NCI-H510A (cell line): ENCODE data around the gene LTF.
"Not testable (repeated sequence)": the region's sequence is repeated elsewhere in the genome, so short reads cannot be mapped to it uniquely, and the experiment has no call there.

Experiments
- DNase-seq: peaks from one replicate; lab custom pipeline; 2025; lab: John Stamatoyannopoulos, UW

The LTF gene

GRCh38 chr3:46393554-46394434 is 70.9 kb downstream of the LTF start:
- peak; percentile 25 for DNase-seq

DNA sequence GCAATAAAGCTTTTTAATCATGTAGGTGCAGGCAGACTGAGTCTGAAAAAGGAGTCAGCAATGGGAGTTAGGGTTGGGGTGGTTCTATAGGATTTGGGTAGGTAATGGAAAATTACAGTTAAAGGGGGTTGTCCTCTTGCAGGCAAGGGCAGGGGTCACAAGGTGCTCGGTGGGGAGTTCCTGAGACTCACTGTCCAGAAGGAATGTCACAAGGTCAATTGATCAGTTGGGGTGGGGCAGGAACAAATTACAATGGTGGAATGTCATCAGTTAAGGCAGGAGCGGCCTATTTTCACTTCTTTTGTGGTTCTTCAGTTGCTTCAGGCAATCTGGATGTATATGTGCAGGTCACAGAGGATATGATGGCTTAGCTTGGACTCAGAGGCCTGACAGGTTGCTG is 71.7 kb downstream of the LTF start:
- no peak for DNase-seq

DNA sequence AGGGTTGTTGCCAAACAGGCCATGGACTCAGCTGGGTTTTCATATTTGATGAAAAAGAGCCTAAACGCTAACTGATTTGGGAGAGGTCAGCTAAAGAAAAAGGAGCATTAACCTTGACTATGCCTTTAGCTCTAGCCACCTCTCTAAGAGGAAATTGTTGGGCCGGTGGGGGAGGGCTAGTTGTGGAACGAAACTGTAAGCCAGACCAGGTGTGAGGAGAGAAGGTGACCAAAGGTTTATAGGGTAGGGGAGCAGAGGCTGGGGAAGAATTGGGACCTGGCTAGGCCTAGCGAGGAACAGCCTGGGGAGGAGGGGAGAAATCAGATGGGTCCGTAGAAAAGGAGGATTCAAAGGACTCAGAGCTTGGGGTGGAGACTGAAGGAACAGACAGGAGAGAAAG is 73.2 kb downstream of the LTF start:
- DNase-seq = not testable (repeated sequence)

- DNase-seq = no peak
Observed at GRCh38 chr3:46389306-46389705, 75.4 kb downstream of the LTF start.

GRCh38 chr3:46388847-46389246 is 75.9 kb downstream of the LTF start:
- DNase-seq = not testable (repeated sequence)

- DNase-seq = no peak
Observed at GRCh38 chr3:46386205-46386604, 78.5 kb downstream of the LTF start.
